GM12878 (cell line): ENCODE data around the gene ABHD12B.

ENCODE experiments used
- CBFB ChIP-seq: IDR thresholded peaks from 2 replicates; pipeline ENCODE4 v1.6.1; 2016; ENCODE audit warnings: antibody characterized with exemption, low read depth
- CTCF ChIP-seq, 3 experiments: IDR thresholded peaks in 2 of 3; conservative IDR thresholded peaks in 1 of 3; 2 replicates each; pipeline ENCODE4 v1.5.1; 2011; ENCODE audit warnings: low read depth in 3 of 3, low read length in 3 of 3, mild to moderate bottlenecking in 3 of 3, control low read depth in 2 of 3, moderate library complexity in 2 of 3, inconsistent platforms in 1 of 3, mixed read lengths in 1 of 3; ENCODE audit not compliant: control insufficient read depth in 2 of 3, insufficient read depth in 1 of 3; ENCODE audit errors: extremely low read depth in 1 of 3
- EP300 ChIP-seq, 2 experiments: fragments of 150-350 bp in 1 of 2; IDR thresholded peaks; 2 replicates each; pipeline ENCODE4 v1.6.1; 2011 to 2012; ENCODE audit warnings: low read depth in 2 of 2, low read length in 2 of 2, borderline replicate concordance in 1 of 2, improper control_type of control experiment in 1 of 2, inconsistent platforms in 1 of 2; ENCODE audit not compliant: control insufficient read depth in 1 of 2
- EZH2 ChIP-seq: IDR thresholded peaks from 2 replicates; pipeline ENCODE4 v1.6.1; 2012; ENCODE audit warnings: low read depth, mild to moderate bottlenecking, control low read depth, inconsistent platforms, low read length, borderline replicate concordance; ENCODE audit not compliant: control insufficient read depth
- POLR2A ChIP-seq: IDR thresholded peaks from 2 replicates; pipeline ENCODE4 v1.6.1; 2011; ENCODE audit warnings: low read depth, mild to moderate bottlenecking, low read length
- RAD21 ChIP-seq: IDR thresholded peaks from 2 replicates; pipeline ENCODE4 v1.6.1; 2011; ENCODE audit warnings: mild to moderate bottlenecking, low read depth, low read length, moderate library complexity; ENCODE audit not compliant: insufficient read depth
- SREBF1 ChIP-seq: IDR thresholded peaks from 2 replicates; pipeline ENCODE4 v1.6.1; 2012; ENCODE audit warnings: mild to moderate bottlenecking, low read length
- SRF ChIP-seq, 2 experiments: IDR thresholded peaks; 2 replicates each; pipeline ENCODE4 v1.6.1; 2011; ENCODE audit warnings: low read depth in 2 of 2, low read length in 2 of 2, mild to moderate bottlenecking in 1 of 2, moderate library complexity in 1 of 2
- TARDBP ChIP-seq: IDR thresholded peaks from 2 replicates; pipeline ENCODE4 v1.6.1; 2016; ENCODE audit warnings: borderline replicate concordance
- ZNF592 ChIP-seq: fragments of 450-650 bp; IDR thresholded peaks from 2 replicates; pipeline ENCODE4 v1.6.1; 2017; ENCODE audit warnings: mild to moderate bottlenecking, moderate library complexity

GRCh38 chr14:50937800-50938199, 65.9 kb downstream of the ABHD12B start:
- TF ChIP-seq ZNF592, result no peak
- TF ChIP-seq SRF (IDR thresholded peaks at IDR 0.05; ENCODE audit: low read depth in 2 of 2, low read length in 2 of 2), result no peak
- no peak for TF ChIP-seq SREBF1
- no peak for TF ChIP-seq CBFB
- TF ChIP-seq POLR2A, result no peak
- TF ChIP-seq CTCF (IDR thresholded peaks at IDR 0.05 in 2 of 3, conservative IDR thresholded peaks at IDR 0.05 in 1 of 3; ENCODE audit: control insufficient read depth in 2 of 3, extremely low read depth in 1 of 3, insufficient read depth in 1 of 3, low read depth in 3 of 3, low read length in 3 of 3), result no peak
- no peak for TF ChIP-seq EP300 (IDR thresholded peaks at IDR 0.05; ENCODE audit: borderline replicate concordance in 1 of 2, control insufficient read depth in 1 of 2, low read depth in 2 of 2, low read length in 2 of 2)
- no peak for TF ChIP-seq RAD21
- no peak for TF ChIP-seq TARDBP
- TF ChIP-seq EZH2, result no peak
